ENCODE measurements around the gene ZKSCAN3. TPM values are rescaled to one million over a fixed set of nuclear protein-coding genes. Genes with fewer than 3 reads are reported as not detected.
"Not testable (repeated sequence)": the region's sequence is repeated elsewhere in the genome, so short reads cannot be mapped to it uniquely, and the experiment has no call there.

ZKSCAN3 gene
- total and polyA plus RNA-seq, 2 donors (not counting 1 experiment from before 2014, with no cell fraction given): 4.0 to 11.9 TPM

DNA sequence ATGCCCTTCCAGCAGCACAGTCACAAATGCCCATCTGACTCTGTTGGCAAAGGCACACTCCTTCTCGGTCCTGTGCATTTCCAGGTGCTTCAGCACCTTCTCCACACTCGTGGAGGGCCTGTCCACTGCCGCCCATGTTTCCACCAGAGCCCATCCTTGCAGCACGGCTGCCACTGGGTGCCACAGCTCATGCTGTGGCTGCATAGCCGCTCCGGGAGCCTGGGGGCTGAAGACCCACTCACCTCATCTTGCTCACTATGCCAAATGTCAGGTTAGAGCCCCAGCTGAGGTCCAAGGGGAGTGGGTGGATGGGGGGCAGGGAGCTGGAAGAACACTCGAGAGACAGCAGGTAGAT is 6.9 kb downstream of the ZKSCAN3 start:
- intact Hi-C loops (cut with micrococcal nuclease): loop anchor here (1.0 to 2.0 kb wide), 7 partner anchors 104 to 1194 kb away; partner anchors contain the start of genes ZKSCAN4 and ZKSCAN8
- H3K79me2 ChIP-seq (ENCODE audit: control insufficient read depth, insufficient read depth, low read length): peaks cover 55% of the 10 kb centered on the region
- CTCF ChIA-PET: interaction anchor here (0.6 to 4.5 kb wide), 41 partner anchors 9 to 1205 kb away, joined by 3 to 37 read pairs (median 4); partner anchors contain the start of genes PGBD1, ZKSCAN4, ZKSCAN8 and ZSCAN12
- POLR2A ChIA-PET: interaction anchor here (0.8 to 1.2 kb wide), 2 partner anchors 21 to 23 kb away, joined by 3 read pairs; partner anchors contain the start of gene ZSCAN31
- no peak overlapping the region for H3K27ac Mint-ChIP-seq
- H3K27ac ChIP-seq (ENCODE audit: low read length in 2 of 2): no peak overlapping the region
- no peak overlapping the region for H3K9ac ChIP-seq (ENCODE audit: low read length)
- DNase-seq (no peak), ATAC-seq (ENCODE audit: low read depth) (no peak)
- H3K27me3 ChIP-seq (replicated peaks in 1 of 4; ENCODE audit: control extremely low read depth in 1 of 4, control insufficient read depth in 3 of 4, insufficient read depth in 4 of 4, low read length in 3 of 4): no peaks in the 10 kb centered on the region
- H3K4me3 Mint-ChIP-seq: no peak overlapping the region
- H3K4me2 ChIP-seq (replicated peaks; ENCODE audit: low read depth, low read length, poor library complexity, severe bottlenecking): peak overlapping the region; percentile 74
- no peak overlapping the region for H3K4me3 ChIP-seq (ENCODE audit: control extremely low read depth in 1 of 5, extremely low read depth in 1 of 5, insufficient read depth in 1 of 5, low read depth in 2 of 5, low read length in 4 of 5)
- peaks cover 13% of the 10 kb centered on the region for H4K20me1 ChIP-seq (ENCODE audit: control insufficient read depth, insufficient read depth, low read length, poor library complexity, severe bottlenecking)
- H3K4me1 ChIP-seq (ENCODE audit: control insufficient read depth in 2 of 2, insufficient read depth in 2 of 2, low read length in 2 of 2): peaks cover 0 to 15% of the 10 kb centered on the region in 2 donors
- no peak overlapping the region for H2AFZ ChIP-seq (ENCODE audit: insufficient read depth, low read depth, low read length, poor library complexity, severe bottlenecking)
- H3K9me3 Mint-ChIP-seq (ENCODE audit: insufficient read depth): no peaks in the 10 kb centered on the region
- TF ChIP-seq EZH2 (IDR thresholded peaks at IDR 0.05; ENCODE audit: borderline replicate concordance, insufficient read depth, low read depth, low read length, poor library complexity, severe bottlenecking): no peak
- TF ChIP-seq, protein P1, sequence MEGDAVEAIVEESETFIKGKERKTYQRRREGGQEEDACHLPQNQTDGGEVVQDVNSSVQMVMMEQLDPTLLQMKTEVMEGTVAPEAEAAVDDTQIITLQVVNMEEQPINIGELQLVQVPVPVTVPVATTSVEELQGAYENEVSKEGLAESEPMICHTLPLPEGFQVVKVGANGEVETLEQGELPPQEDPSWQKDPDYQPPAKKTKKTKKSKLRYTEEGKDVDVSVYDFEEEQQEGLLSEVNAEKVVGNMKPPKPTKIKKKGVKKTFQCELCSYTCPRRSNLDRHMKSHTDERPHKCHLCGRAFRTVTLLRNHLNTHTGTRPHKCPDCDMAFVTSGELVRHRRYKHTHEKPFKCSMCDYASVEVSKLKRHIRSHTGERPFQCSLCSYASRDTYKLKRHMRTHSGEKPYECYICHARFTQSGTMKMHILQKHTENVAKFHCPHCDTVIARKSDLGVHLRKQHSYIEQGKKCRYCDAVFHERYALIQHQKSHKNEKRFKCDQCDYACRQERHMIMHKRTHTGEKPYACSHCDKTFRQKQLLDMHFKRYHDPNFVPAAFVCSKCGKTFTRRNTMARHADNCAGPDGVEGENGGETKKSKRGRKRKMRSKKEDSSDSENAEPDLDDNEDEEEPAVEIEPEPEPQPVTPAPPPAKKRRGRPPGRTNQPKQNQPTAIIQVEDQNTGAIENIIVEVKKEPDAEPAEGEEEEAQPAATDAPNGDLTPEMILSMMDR (IDR thresholded peaks at IDR 0.05): no peak
- H3K27me3 Mint-ChIP-seq: no peaks in the 10 kb centered on the region
- H3K9me3 ChIP-seq (ENCODE audit: control extremely low read depth in 1 of 3, control insufficient read depth in 2 of 3, insufficient read depth in 1 of 3, low read length in 2 of 3): peaks cover 0 to 12% (median 0%) of the 10 kb centered on the region in 3 donors
- H3K4me1 Mint-ChIP-seq: peaks cover 13% of the 10 kb centered on the region
- H3K36me3 ChIP-seq (replicated peaks in 1 of 2; ENCODE audit: control extremely low read depth in 1 of 2, control insufficient read depth in 1 of 2, extremely low read depth in 1 of 2, insufficient read depth in 2 of 2, low read length in 1 of 2): peaks cover 0 to 7% of the 10 kb centered on the region in 2 experiments
- 71% methylated on average over 6 of the region's 7 CpGs for WGBS (ENCODE audit: insufficient coverage)

DNA sequence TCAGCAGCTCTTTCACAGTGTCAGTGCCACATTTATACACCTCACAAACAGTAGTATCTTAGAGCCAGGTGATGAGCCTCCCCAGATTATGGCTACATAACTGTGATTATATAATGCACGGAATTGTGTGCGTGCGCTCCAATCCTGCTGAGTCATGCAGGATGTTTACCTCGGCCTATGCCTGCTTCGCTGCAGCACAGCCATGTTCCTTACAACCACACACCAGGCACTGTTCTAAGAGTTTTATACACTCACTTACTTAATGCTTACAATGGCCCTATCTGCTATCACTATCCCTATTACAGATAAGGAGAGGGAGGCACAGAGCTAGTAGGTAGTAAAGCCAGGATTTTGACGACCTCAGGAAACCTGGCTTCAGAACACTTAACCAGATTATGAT is 7.3 kb downstream of the ZKSCAN3 start:
- Histone ChIP-seq H3K27ac (ENCODE audit: low read length in 2 of 2) (no peak overlapping the region), H4K20me1 (ENCODE audit: control insufficient read depth, insufficient read depth, low read length, poor library complexity, severe bottlenecking) (peaks cover 13% of the 10 kb centered on the region), H2AFZ (ENCODE audit: insufficient read depth, low read depth, low read length, poor library complexity, severe bottlenecking) (no peak overlapping the region), H3K4me2 (replicated peaks; ENCODE audit: low read depth, low read length, poor library complexity, severe bottlenecking) (no peak overlapping the region), H3K36me3 (replicated peaks in 1 of 2; ENCODE audit: control extremely low read depth in 1 of 2, control insufficient read depth in 1 of 2, extremely low read depth in 1 of 2, insufficient read depth in 2 of 2, low read length in 1 of 2) (peaks cover 0 to 7% of the 10 kb centered on the region in 2 experiments), H3K79me2 (ENCODE audit: control insufficient read depth, insufficient read depth, low read length) (peaks cover 51% of the 10 kb centered on the region), H3K27me3 (replicated peaks in 1 of 4; ENCODE audit: control extremely low read depth in 1 of 4, control insufficient read depth in 3 of 4, insufficient read depth in 4 of 4, low read length in 3 of 4) (no peaks in the 10 kb centered on the region), H3K4me3 (ENCODE audit: control extremely low read depth in 1 of 5, extremely low read depth in 1 of 5, insufficient read depth in 1 of 5, low read depth in 2 of 5, low read length in 4 of 5) (no peak overlapping the region), H3K9ac (ENCODE audit: low read length) (no peak overlapping the region), H3K4me1 (ENCODE audit: control insufficient read depth in 2 of 2, insufficient read depth in 2 of 2, low read length in 2 of 2) (peaks cover 0 to 15% of the 10 kb centered on the region in 2 donors), H3K9me3 (ENCODE audit: control extremely low read depth in 1 of 3, control insufficient read depth in 2 of 3, insufficient read depth in 1 of 3, low read length in 2 of 3) (peaks cover 0 to 12% (median 0%) of the 10 kb centered on the region in 3 donors)
- H3K9me3 Mint-ChIP-seq (ENCODE audit: insufficient read depth): no peaks in the 10 kb centered on the region
- TF ChIP-seq, protein P1 (IDR thresholded peaks at IDR 0.05): no peak
- no peak for TF ChIP-seq EZH2 (IDR thresholded peaks at IDR 0.05; ENCODE audit: borderline replicate concordance, insufficient read depth, low read depth, low read length, poor library complexity, severe bottlenecking)
- ATAC-seq (ENCODE audit: low read depth) (no peak), DNase-seq (no peak)
- CTCF ChIA-PET: interaction anchor here (0.7 to 4.5 kb wide), 16 partner anchors 9 to 1206 kb away, joined by 3 to 37 read pairs (median 6); partner anchors contain the start of genes ZKSCAN4, ZKSCAN8, ZSCAN12 and ZSCAN26
- no peak overlapping the region for H3K27ac Mint-ChIP-seq
- no peak overlapping the region for H3K4me3 Mint-ChIP-seq
- 90% methylated on average over 2 of the region's 6 CpGs for WGBS (ENCODE audit: insufficient coverage)
- intact Hi-C loops (cut with micrococcal nuclease): loop anchor here (2.0 kb wide), 2 partner anchors 454 to 462 kb away; no protein-coding TSS in a partner anchor
- no peaks in the 10 kb centered on the region for H3K27me3 Mint-ChIP-seq
- H3K4me1 Mint-ChIP-seq: peaks cover 11% of the 10 kb centered on the region
- POLR2A ChIA-PET: no interaction called here

DNA sequence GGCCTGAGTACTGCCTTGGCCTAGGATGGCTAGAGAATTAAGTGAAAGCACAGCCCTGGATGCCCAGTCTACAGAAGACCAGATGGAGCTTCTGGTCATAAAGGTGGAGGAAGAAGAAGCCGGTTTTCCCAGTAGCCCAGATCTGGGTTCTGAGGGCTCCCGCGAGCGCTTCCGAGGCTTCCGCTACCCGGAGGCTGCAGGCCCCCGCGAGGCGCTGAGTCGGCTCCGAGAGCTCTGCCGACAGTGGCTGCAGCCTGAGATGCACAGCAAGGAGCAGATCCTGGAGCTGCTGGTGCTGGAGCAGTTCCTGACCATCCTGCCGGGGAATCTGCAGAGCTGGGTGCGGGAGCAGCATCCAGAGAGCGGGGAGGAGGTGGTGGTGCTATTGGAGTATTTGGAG is 9.8 kb downstream of the ZKSCAN3 start:
- H3K4me1 ChIP-seq (ENCODE audit: control insufficient read depth in 2 of 2, insufficient read depth in 2 of 2, low read length in 2 of 2): peaks cover 0 to 15% of the 10 kb centered on the region in 2 donors
- H3K4me2 ChIP-seq (replicated peaks; ENCODE audit: low read depth, low read length, poor library complexity, severe bottlenecking); H3K27me3 Mint-ChIP-seq; intact Hi-C loops (cut with micrococcal nuclease); CTCF ChIA-PET; DNase-seq; POLR2A ChIA-PET; H2AFZ ChIP-seq (ENCODE audit: insufficient read depth, low read depth, low read length, poor library complexity, severe bottlenecking); H3K27ac Mint-ChIP-seq; H3K9ac ChIP-seq (ENCODE audit: low read length); ATAC-seq (ENCODE audit: low read depth); H3K27me3 ChIP-seq (replicated peaks in 1 of 4; ENCODE audit: control extremely low read depth in 1 of 4, control insufficient read depth in 3 of 4, insufficient read depth in 4 of 4, low read length in 3 of 4); H3K27ac ChIP-seq (ENCODE audit: low read length in 2 of 2); H3K4me3 ChIP-seq (ENCODE audit: control extremely low read depth in 1 of 5, extremely low read depth in 1 of 5, insufficient read depth in 1 of 5, low read depth in 2 of 5, low read length in 4 of 5); H3K9me3 Mint-ChIP-seq (ENCODE audit: insufficient read depth); H3K9me3 ChIP-seq (ENCODE audit: control extremely low read depth in 1 of 3, control insufficient read depth in 2 of 3, insufficient read depth in 1 of 3, low read length in 2 of 3); H3K4me3 Mint-ChIP-seq: not testable (repeated sequence)
- peaks cover 29% of the 10 kb centered on the region for H3K79me2 ChIP-seq (ENCODE audit: control insufficient read depth, insufficient read depth, low read length)
- H3K36me3 ChIP-seq (replicated peaks in 1 of 2; ENCODE audit: control extremely low read depth in 1 of 2, control insufficient read depth in 1 of 2, extremely low read depth in 1 of 2, insufficient read depth in 2 of 2, low read length in 1 of 2): peaks cover 0 to 14% of the 10 kb centered on the region in 2 experiments
- H4K20me1 ChIP-seq (ENCODE audit: control insufficient read depth, insufficient read depth, low read length, poor library complexity, severe bottlenecking): peaks cover 13% of the 10 kb centered on the region
- peaks cover 11% of the 10 kb centered on the region for H3K4me1 Mint-ChIP-seq
- 98% methylated on average over 10 of the region's 16 CpGs for WGBS (ENCODE audit: insufficient coverage)

All from B cell (primary cell).